ENCODE results near the gene ABCC1.

- TF ChIP-seq CTCF (IDR thresholded peaks at IDR 0.05) = no peak
- TF ChIP-seq POLR2A (IDR thresholded peaks at IDR 0.05) = no peak
These were observed 32.0 kb downstream of the ABCC1 start for GRCh38 chr16:15981382-15981781.
